GM23338 (cell line): ENCODE measurements around the gene GFAP. TPM values are rescaled to one million over a fixed set of nuclear protein-coding genes. Genes with fewer than 3 reads are reported as not detected.

Experiments used
- ATAC-seq: fragments of 200-7000 bp; cut with Tn5 transposase; 3 replicates; pipeline ENCODE4 v1.9.1; 2020
- DNase-seq: peaks from one replicate; pipeline ENCODE4 v3.0.0-alpha.2; 2015; ENCODE audit warnings: low spot score
- H2AFZ ChIP-seq: fragments of 200-600 bp; sonication (generic); 2 replicates; pipeline ENCODE4 v1.8.0; 2016; ENCODE audit warnings: antibody characterized with exemption, mild to moderate bottlenecking, moderate library complexity
- H3F3A ChIP-seq: fragments of 200-600 bp; sonication (generic); replicated peaks from 2 replicates; pipeline ENCODE4 v1.8.0; 2017; ENCODE audit warnings: antibody characterized with exemption, mixed run types, low read depth
- H3K27ac ChIP-seq: fragments of 200-600 bp; sonication (generic); 2 replicates; pipeline ENCODE4 v1.6.1; 2016; ENCODE audit warnings: low read depth
- H3K27me3 ChIP-seq: fragments of 200-600 bp; sonication (generic); 2 replicates; pipeline ENCODE4 v1.8.0; 2016; ENCODE audit warnings: mild to moderate bottlenecking, mixed run types, moderate library complexity; ENCODE audit not compliant: insufficient read depth
- H3K36me3 ChIP-seq: fragments of 200-600 bp; sonication (generic); 2 replicates; pipeline ENCODE4 v1.8.0; 2016; ENCODE audit warnings: mild to moderate bottlenecking; ENCODE audit not compliant: insufficient read depth
- H3K4me1 ChIP-seq: fragments of 200-600 bp; sonication (generic); 2 replicates; pipeline ENCODE4 v1.8.0; 2016; ENCODE audit warnings: mild to moderate bottlenecking, moderate library complexity; ENCODE audit not compliant: insufficient read depth
- H3K4me2 ChIP-seq: fragments of 200-600 bp; sonication (generic); 2 replicates; pipeline ENCODE4 v1.7.1; 2017; ENCODE audit warnings: mixed run types
- H3K4me3 ChIP-seq: fragments of 200-600 bp; sonication (generic); 2 replicates; pipeline ENCODE4 v1.6.1; 2016; ENCODE audit warnings: mixed run types
- H3K79me2 ChIP-seq: fragments of 200-600 bp; sonication (generic); replicated peaks from 2 replicates; pipeline ENCODE4 v1.8.0; 2017; ENCODE audit warnings: mild to moderate bottlenecking; ENCODE audit not compliant: insufficient read depth
- H3K9me2 ChIP-seq: fragments of 200-600 bp; sonication (generic); 2 replicates; pipeline ENCODE4 v1.8.0; 2017; ENCODE audit not compliant: insufficient read depth
- H4K20me1 ChIP-seq: fragments of 200-600 bp; sonication (generic); replicated peaks from 2 replicates; pipeline ENCODE4 v1.8.0; 2017; ENCODE audit warnings: mild to moderate bottlenecking; ENCODE audit not compliant: insufficient read depth
- H3K27ac Mint-ChIP-seq: 2 replicates; pipeline ENCODE4 v1.8.0; 2020; ENCODE audit warnings: inconsistent platforms, mild to moderate bottlenecking, moderate library complexity, mixed read lengths
- H3K27me3 Mint-ChIP-seq: 3 replicates; pipeline ENCODE4 v1.8.0; 2022; ENCODE audit warnings: low read depth, mild to moderate bottlenecking, moderate library complexity, mixed read lengths, inconsistent platforms; ENCODE audit not compliant: insufficient read depth, poor library complexity
- H3K36me3 Mint-ChIP-seq: 3 replicates; pipeline ENCODE4 v1.8.0; 2021; ENCODE audit warnings: low read depth, mild to moderate bottlenecking, inconsistent platforms, moderate library complexity, mixed read lengths
- H3K4me1 Mint-ChIP-seq: 3 replicates; pipeline ENCODE4 v1.8.0; 2020; ENCODE audit warnings: mild to moderate bottlenecking, inconsistent platforms, mixed read lengths
- H3K4me3 Mint-ChIP-seq: 3 replicates; pipeline ENCODE4 v1.8.0; 2021; ENCODE audit warnings: moderate library complexity, mild to moderate bottlenecking, inconsistent platforms, mixed read lengths
- H3K9me3 Mint-ChIP-seq: 3 replicates; pipeline ENCODE4 v1.8.0; 2020; ENCODE audit warnings: moderate library complexity, mild to moderate bottlenecking, inconsistent platforms, mixed read lengths
- CREB1 ChIP-seq: fragments of 250-450 bp; sonication (Bioruptor Pico); IDR thresholded peaks from 2 replicates; pipeline ENCODE4 v1.5.0; 2020; ENCODE audit warnings: low read depth, mild to moderate bottlenecking, moderate library complexity
- EZH2 ChIP-seq: fragments of 200-600 bp; sonication (generic); IDR thresholded peaks from one replicate; pipeline ENCODE4 v1.8.0; 2017; ENCODE audit warnings: antibody characterized with exemption, mild to moderate bottlenecking, low read depth; ENCODE audit not compliant: unreplicated experiment
- EZH2phosphoT487 ChIP-seq: fragments of 200-600 bp; sonication (generic); IDR thresholded peaks from one replicate; pipeline ENCODE4 v1.8.1; 2018; ENCODE audit warnings: antibody characterized with exemption; ENCODE audit not compliant: unreplicated experiment
- JUNB ChIP-seq: IDR thresholded peaks from one replicate; pipeline ENCODE4 v1.6.1; 2016; ENCODE audit warnings: antibody characterized with exemption; ENCODE audit not compliant: unreplicated experiment
- NANOG ChIP-seq: IDR thresholded peaks from 2 replicates; pipeline ENCODE4 v1.6.1; 2016; ENCODE audit warnings: antibody characterized with exemption, borderline replicate concordance
- POLR2AphosphoS5 ChIP-seq: IDR thresholded peaks from 2 replicates; pipeline ENCODE4 v1.6.1; 2016; ENCODE audit warnings: antibody characterized with exemption, low read depth
- STAT1 ChIP-seq: IDR thresholded peaks from one replicate; pipeline ENCODE4 v1.6.1; 2016; ENCODE audit warnings: antibody characterized with exemption; ENCODE audit not compliant: unreplicated experiment
- ZNF114 ChIP-seq: fragments of 250-450 bp; sonication (Bioruptor Pico); IDR thresholded peaks from 2 replicates; pipeline ENCODE4 v1.5.0; 2020; ENCODE audit warnings: mild to moderate bottlenecking, moderate library complexity
- ZNF331 ChIP-seq: fragments of 250-450 bp; sonication (Bioruptor Pico); IDR thresholded peaks from 2 replicates; pipeline ENCODE4 v1.5.0; 2020; ENCODE audit warnings: low read depth, mild to moderate bottlenecking, moderate library complexity
- polyA plus RNA-seq: library from polyadenylated mRNA; unstranded; fragments of >200 nt; fragmentation: Nextera tagmentation; extraction: Ambion mirVana; gene quantifications from 2 replicates; pipeline ENCODE4 v1.2.1, GENCODE V29; 2016
- total RNA-seq: library from RNA; depleted of rRNA; stranded (reverse); fragments of >200 nt; shearing (Covaris generic); gene quantifications from 2 replicates; pipeline ENCODE4 v1.2.3, GENCODE V29; 2014
- TF ChIP-seq, protein P1 (sequence below): fragments of 250-450 bp; sonication (Bioruptor Pico); IDR thresholded peaks from 2 replicates; pipeline ENCODE4 v1.5.0; 2020; ENCODE audit warnings: mild to moderate bottlenecking, moderate library complexity
- TF ChIP-seq, protein P2 (sequence below), 2 experiments: fragments of 200-600 bp in 1 of 2; sonication (generic) in 1 of 2; conservative IDR thresholded peaks; 2 replicates each; pipeline versions ENCODE4 v1.5.1 to v1.6.1; 2016 to 2017; ENCODE audit warnings: antibody characterized with exemption in 2 of 2, low read depth in 2 of 2, mild to moderate bottlenecking in 2 of 2, moderate library complexity in 1 of 2
- TF ChIP-seq, protein P3 (sequence below): IDR thresholded peaks from 2 replicates; pipeline ENCODE4 v1.6.1; 2016; ENCODE audit warnings: antibody characterized with exemption
- TF ChIP-seq, protein P4 (sequence below): IDR thresholded peaks from one replicate; pipeline ENCODE4 v1.6.1; 2018; ENCODE audit warnings: antibody characterized with exemption; ENCODE audit not compliant: unreplicated experiment

GFAP gene
- total and polyA plus RNA-seq, 2 experiments from 2014 or later: 0.15 to 5.1 TPM

DNA sequence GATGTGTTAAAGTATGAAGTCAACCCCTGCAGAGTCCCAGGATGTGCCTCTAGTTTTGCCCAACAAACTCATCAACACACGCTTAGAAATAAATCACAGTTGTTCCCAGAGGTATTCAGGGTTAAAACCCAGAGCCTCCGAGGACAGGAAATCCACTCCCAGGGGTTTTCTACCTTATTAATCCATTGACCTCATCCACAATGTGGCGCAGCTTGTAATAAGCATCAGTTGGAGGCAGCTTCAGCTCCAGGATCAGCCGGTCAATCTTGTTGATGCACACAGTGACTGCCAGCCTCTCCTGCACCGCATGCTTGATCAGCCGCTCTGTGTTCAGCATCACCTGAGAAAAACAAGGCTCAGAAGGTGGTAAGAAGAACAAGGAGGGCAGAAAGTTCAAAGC, 39.5 kb downstream of the GFAP start:
- Mint-ChIP-seq H3K27ac (no peak overlapping the region), H3K4me3 (no peak overlapping the region), H3K36me3 (peaks cover 71% of the 10 kb centered on the region), H3K4me1 (no peaks in the 10 kb centered on the region), H3K27me3 (peaks cover 3% of the 10 kb centered on the region), H3K9me3 (no peaks in the 10 kb centered on the region)
- Histone ChIP-seq H3K27ac (no peak overlapping the region), H3K4me3 (no peak overlapping the region), H3F3A (peaks cover 18% of the 10 kb centered on the region), H3K4me2 (no peak overlapping the region), H3K79me2 (no peaks in the 10 kb centered on the region; the same call in 1 of the 2 replicates), H4K20me1 (peaks cover 5% of the 10 kb centered on the region), H3K4me1 (no peaks in the 10 kb centered on the region), H3K9me2 (no peaks in the 10 kb centered on the region), H3K27me3 (no peaks in the 10 kb centered on the region), H3K36me3 (peaks cover 66% of the 10 kb centered on the region), H2AFZ (no peak overlapping the region)
- TF ChIP-seq STAT1: no peak
- no peak for TF ChIP-seq EZH2
- TF ChIP-seq NANOG: no peak
- TF ChIP-seq, protein P1, sequence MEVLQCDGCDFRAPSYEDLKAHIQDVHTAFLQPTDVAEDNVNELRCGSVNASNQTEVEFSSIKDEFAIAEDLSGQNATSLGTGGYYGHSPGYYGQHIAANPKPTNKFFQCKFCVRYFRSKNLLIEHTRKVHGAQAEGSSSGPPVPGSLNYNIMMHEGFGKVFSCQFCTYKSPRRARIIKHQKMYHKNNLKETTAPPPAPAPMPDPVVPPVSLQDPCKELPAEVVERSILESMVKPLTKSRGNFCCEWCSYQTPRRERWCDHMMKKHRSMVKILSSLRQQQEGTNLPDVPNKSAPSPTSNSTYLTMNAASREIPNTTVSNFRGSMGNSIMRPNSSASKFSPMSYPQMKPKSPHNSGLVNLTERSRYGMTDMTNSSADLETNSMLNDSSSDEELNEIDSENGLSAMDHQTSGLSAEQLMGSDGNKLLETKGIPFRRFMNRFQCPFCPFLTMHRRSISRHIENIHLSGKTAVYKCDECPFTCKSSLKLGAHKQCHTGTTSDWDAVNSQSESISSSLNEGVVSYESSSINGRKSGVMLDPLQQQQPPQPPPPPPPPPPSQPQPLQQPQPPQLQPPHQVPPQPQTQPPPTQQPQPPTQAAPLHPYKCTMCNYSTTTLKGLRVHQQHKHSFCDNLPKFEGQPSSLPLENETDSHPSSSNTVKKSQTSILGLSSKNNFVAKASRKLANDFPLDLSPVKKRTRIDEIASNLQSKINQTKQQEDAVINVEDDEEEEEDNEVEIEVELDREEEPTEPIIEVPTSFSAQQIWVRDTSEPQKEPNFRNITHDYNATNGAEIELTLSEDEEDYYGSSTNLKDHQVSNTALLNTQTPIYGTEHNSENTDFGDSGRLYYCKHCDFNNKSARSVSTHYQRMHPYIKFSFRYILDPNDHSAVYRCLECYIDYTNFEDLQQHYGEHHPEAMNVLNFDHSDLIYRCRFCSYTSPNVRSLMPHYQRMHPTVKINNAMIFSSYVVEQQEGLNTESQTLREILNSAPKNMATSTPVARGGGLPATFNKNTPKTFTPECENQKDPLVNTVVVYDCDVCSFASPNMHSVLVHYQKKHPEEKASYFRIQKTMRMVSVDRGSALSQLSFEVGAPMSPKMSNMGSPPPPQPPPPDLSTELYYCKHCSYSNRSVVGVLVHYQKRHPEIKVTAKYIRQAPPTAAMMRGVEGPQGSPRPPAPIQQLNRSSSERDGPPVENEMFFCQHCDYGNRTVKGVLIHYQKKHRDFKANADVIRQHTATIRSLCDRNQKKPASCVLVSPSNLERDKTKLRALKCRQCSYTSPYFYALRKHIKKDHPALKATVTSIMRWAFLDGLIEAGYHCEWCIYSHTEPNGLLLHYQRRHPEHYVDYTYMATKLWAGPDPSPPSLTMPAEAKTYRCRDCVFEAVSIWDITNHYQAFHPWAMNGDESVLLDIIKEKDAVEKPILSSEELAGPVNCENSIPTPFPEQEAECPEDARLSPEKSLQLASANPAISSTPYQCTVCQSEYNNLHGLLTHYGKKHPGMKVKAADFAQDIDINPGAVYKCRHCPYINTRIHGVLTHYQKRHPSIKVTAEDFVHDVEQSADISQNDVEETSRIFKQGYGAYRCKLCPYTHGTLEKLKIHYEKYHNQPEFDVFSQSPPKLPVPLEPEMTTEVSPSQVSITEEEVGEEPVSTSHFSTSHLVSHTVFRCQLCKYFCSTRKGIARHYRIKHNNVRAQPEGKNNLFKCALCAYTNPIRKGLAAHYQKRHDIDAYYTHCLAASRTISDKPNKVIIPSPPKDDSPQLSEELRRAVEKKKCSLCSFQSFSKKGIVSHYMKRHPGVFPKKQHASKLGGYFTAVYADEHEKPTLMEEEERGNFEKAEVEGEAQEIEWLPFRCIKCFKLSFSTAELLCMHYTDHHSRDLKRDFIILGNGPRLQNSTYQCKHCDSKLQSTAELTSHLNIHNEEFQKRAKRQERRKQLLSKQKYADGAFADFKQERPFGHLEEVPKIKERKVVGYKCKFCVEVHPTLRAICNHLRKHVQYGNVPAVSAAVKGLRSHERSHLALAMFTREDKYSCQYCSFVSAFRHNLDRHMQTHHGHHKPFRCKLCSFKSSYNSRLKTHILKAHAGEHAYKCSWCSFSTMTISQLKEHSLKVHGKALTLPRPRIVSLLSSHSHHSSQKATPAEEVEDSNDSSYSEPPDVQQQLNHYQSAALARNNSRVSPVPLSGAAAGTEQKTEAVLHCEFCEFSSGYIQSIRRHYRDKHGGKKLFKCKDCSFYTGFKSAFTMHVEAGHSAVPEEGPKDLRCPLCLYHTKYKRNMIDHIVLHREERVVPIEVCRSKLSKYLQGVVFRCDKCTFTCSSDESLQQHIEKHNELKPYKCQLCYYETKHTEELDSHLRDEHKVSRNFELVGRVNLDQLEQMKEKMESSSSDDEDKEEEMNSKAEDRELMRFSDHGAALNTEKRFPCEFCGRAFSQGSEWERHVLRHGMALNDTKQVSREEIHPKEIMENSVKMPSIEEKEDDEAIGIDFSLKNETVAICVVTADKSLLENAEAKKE (CRISPR knock-in tag): no peak
- TF ChIP-seq, protein P2, sequence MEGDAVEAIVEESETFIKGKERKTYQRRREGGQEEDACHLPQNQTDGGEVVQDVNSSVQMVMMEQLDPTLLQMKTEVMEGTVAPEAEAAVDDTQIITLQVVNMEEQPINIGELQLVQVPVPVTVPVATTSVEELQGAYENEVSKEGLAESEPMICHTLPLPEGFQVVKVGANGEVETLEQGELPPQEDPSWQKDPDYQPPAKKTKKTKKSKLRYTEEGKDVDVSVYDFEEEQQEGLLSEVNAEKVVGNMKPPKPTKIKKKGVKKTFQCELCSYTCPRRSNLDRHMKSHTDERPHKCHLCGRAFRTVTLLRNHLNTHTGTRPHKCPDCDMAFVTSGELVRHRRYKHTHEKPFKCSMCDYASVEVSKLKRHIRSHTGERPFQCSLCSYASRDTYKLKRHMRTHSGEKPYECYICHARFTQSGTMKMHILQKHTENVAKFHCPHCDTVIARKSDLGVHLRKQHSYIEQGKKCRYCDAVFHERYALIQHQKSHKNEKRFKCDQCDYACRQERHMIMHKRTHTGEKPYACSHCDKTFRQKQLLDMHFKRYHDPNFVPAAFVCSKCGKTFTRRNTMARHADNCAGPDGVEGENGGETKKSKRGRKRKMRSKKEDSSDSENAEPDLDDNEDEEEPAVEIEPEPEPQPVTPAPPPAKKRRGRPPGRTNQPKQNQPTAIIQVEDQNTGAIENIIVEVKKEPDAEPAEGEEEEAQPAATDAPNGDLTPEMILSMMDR (conservative IDR thresholded peaks at IDR 0.05; ENCODE audit: low read depth in 2 of 2): no peak
- TF ChIP-seq ZNF114 (CRISPR knock-in tag): no peak
- TF ChIP-seq ZNF331 (CRISPR knock-in tag): no peak
- TF ChIP-seq JUNB: no peak
- TF ChIP-seq, protein P3, sequence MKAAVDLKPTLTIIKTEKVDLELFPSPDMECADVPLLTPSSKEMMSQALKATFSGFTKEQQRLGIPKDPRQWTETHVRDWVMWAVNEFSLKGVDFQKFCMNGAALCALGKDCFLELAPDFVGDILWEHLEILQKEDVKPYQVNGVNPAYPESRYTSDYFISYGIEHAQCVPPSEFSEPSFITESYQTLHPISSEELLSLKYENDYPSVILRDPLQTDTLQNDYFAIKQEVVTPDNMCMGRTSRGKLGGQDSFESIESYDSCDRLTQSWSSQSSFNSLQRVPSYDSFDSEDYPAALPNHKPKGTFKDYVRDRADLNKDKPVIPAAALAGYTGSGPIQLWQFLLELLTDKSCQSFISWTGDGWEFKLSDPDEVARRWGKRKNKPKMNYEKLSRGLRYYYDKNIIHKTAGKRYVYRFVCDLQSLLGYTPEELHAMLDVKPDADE: no peak
- no peak for TF ChIP-seq POLR2AphosphoS5
- no peak for TF ChIP-seq EZH2phosphoT487
- TF ChIP-seq, protein P4, sequence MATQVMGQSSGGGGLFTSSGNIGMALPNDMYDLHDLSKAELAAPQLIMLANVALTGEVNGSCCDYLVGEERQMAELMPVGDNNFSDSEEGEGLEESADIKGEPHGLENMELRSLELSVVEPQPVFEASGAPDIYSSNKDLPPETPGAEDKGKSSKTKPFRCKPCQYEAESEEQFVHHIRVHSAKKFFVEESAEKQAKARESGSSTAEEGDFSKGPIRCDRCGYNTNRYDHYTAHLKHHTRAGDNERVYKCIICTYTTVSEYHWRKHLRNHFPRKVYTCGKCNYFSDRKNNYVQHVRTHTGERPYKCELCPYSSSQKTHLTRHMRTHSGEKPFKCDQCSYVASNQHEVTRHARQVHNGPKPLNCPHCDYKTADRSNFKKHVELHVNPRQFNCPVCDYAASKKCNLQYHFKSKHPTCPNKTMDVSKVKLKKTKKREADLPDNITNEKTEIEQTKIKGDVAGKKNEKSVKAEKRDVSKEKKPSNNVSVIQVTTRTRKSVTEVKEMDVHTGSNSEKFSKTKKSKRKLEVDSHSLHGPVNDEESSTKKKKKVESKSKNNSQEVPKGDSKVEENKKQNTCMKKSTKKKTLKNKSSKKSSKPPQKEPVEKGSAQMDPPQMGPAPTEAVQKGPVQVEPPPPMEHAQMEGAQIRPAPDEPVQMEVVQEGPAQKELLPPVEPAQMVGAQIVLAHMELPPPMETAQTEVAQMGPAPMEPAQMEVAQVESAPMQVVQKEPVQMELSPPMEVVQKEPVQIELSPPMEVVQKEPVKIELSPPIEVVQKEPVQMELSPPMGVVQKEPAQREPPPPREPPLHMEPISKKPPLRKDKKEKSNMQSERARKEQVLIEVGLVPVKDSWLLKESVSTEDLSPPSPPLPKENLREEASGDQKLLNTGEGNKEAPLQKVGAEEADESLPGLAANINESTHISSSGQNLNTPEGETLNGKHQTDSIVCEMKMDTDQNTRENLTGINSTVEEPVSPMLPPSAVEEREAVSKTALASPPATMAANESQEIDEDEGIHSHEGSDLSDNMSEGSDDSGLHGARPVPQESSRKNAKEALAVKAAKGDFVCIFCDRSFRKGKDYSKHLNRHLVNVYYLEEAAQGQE: no peak
- no peak for TF ChIP-seq CREB1 (CRISPR knock-in tag)
- ATAC-seq (no peak), DNase-seq (no peak)
